Measurements from ENCODE around the gene SAP30BP.
A peak's percentile ranks its signal among the peaks of the same experiment; 100 is the strongest.

The SAP30BP gene

GRCh38 chr17:75748706-75749105 is 81.6 kb downstream of the SAP30BP start:
- no peak for DNase-seq

GRCh38 chr17:75749545-75750389 is 82.6 kb downstream of the SAP30BP start:
- DNase-seq: peak; percentile 88

GRCh38 chr17:75750661-75751423 is 83.7 kb downstream of the SAP30BP start:
- DNase-seq: no peak

GRCh38 chr17:75751676-75752404 is 84.7 kb downstream of the SAP30BP start:
- DNase-seq: no peak

GRCh38 chr17:75752405-75752709 is 85.2 kb downstream of the SAP30BP start:
- DNase-seq: no peak

- no peak for DNase-seq
Observed at GRCh38 chr17:75752802-75753513, 85.8 kb downstream of the SAP30BP start.

- DNase-seq: peak; percentile 79
Observed at GRCh38 chr17:75753514-75754377, 86.6 kb downstream of the SAP30BP start.

GRCh38 chr17:75754378-75755204 is 87.5 kb downstream of the SAP30BP start:
- DNase-seq: no peak

- DNase-seq: no peak
Observed at GRCh38 chr17:75755205-75755901, 88.2 kb downstream of the SAP30BP start.

GRCh38 chr17:75755990-75756389 is 88.9 kb downstream of the SAP30BP start:
- DNase-seq: no peak

- DNase-seq: no peak
Observed at GRCh38 chr17:75756451-75757085, 89.4 kb downstream of the SAP30BP start.

GRCh38 chr17:75757086-75757681 is 90.0 kb downstream of the SAP30BP start:
- DNase-seq: no peak

Data from activated T-cell treated with anti-CD3 and anti-CD28 coated beads, Interleukin-2, amount 50 U/mL, for 1 hour (primary cell).